ENCODE results near the gene MUC4. TPM values are rescaled to one million over a fixed set of nuclear protein-coding genes. Genes with fewer than 3 reads are reported as not detected.
A peak's percentile ranks its signal among the peaks of the same experiment; 100 is the strongest.
"Not testable (repeated sequence)": the region's sequence is repeated elsewhere in the genome, so short reads cannot be mapped to it uniquely, and the experiment has no call there.

The MUC4 gene
- total and polyA plus RNA-seq, 2 experiments from 2014 or later: not detected

DNA sequence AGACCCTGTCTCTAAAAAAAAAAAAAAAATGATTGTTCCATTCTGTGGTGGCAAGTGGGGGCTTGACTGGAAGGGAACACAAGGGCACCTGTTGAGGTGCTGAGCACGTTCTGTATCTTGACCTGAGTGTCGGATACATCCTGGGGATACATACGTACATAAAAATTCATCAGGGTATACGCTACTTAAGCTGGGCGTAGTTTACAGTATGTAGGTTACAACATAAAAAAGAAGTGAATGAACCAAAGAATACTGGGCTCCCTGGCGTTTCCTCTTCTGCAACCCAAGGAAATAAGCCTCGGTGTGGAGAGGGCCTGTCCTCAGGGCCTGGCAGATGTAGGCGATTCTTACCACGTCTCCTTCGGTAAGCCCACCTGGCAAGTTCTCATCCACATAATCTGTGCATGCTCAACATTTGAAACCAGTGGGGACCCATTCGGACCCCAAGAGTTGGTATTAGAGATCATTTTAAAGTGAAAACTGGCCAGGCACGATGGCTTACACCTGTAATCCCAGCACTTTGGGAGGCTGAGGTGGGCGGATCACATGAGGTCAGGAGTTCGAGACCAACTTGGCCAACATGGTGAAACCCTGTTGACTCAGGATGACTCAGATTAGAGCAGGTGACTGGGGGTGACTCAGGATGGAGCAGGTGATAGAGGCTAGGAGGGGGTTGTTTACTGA lies 96.0 kb downstream of the MUC4 start:
- no peaks in the 10 kb centered on the region for H3K79me2 ChIP-seq (ENCODE audit: insufficient read depth)
- TF ChIP-seq EZH2phosphoT487 (IDR thresholded peaks at IDR 0.05; ENCODE audit: insufficient read depth, low read depth) (no peak), EZH2 (IDR thresholded peaks at IDR 0.05; ENCODE audit: insufficient read depth, poor library complexity, severe bottlenecking) (no peak)
- H3K4me1 ChIP-seq (ENCODE audit: insufficient read depth): no peaks in the 10 kb centered on the region
- H3K4me3 ChIP-seq: no peak overlapping the region
- H3K9me3 ChIP-seq (ENCODE audit: low read depth): no peaks in the 10 kb centered on the region
- H3K27ac ChIP-seq: no peak overlapping the region
- H3F3A ChIP-seq (ENCODE audit: insufficient read depth): no peaks in the 10 kb centered on the region
- no peaks in the 10 kb centered on the region for H3K36me3 ChIP-seq (ENCODE audit: low read depth)
- H3K9ac ChIP-seq: no peak overlapping the region
- in situ Hi-C loops (cut with MboI): no loop called here
- H3K9me2 ChIP-seq (ENCODE audit: insufficient read depth): no peaks in the 10 kb centered on the region
- WGBS, 2 experiments (ENCODE audit: low coverage in 1 of 2, low lambda C conversion rate in 2 of 2, missing lambda C conversion rate in 2 of 2): 75 to 77% methylated on average over 14 of the region's 14 CpGs
- no peaks in the 10 kb centered on the region for H4K20me1 ChIP-seq (ENCODE audit: insufficient read depth)
- H2AFZ ChIP-seq: no peak overlapping the region
- DNase-seq: peak; percentile 9
- H3K4me2 ChIP-seq (ENCODE audit: unreplicated experiment): no peak overlapping the region
- H3K27me3 ChIP-seq (replicated peaks; ENCODE audit: insufficient read depth): 0 out of 2 replicates have a peak, but pooled peaks cover 6% of the 10 kb centered on the region

DNA sequence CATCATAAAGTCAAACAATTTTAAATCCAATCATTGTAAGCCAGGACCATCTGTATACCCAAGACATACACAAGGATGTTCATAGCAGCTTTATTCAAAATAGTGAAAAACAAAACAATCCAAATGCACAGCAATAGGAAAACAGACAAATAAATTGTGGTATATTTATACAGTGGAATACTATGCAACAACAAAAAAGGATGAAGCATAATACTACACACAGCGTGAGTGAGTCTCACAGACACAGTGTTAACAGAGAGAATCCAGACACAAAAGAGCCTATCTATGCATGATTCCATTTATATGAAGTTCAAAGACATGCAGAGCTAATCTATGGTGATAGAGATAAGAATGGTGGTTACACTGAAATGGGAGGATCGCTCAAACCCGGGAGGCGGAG lies 96.6 kb downstream of the MUC4 start:
- H3K4me3 ChIP-seq: no peak overlapping the region
- no peak overlapping the region for H3K27ac ChIP-seq
- H3K9ac ChIP-seq: no peak overlapping the region
- no peaks in the 10 kb centered on the region for H3F3A ChIP-seq (ENCODE audit: insufficient read depth)
- 62 to 66% methylated on average over 4 of the region's 4 CpGs for WGBS, 2 experiments (ENCODE audit: low coverage in 1 of 2, low lambda C conversion rate in 2 of 2, missing lambda C conversion rate in 2 of 2)
- 0 out of 2 replicates have a peak, but pooled peaks cover 4% of the 10 kb centered on the region for H3K27me3 ChIP-seq (replicated peaks; ENCODE audit: insufficient read depth)
- TF ChIP-seq EZH2phosphoT487 (IDR thresholded peaks at IDR 0.05; ENCODE audit: insufficient read depth, low read depth): no peak
- TF ChIP-seq EZH2 (IDR thresholded peaks at IDR 0.05; ENCODE audit: insufficient read depth, poor library complexity, severe bottlenecking): no peak
- no peak for DNase-seq
- no peaks in the 10 kb centered on the region for H3K4me1 ChIP-seq (ENCODE audit: insufficient read depth)
- no peaks in the 10 kb centered on the region for H4K20me1 ChIP-seq (ENCODE audit: insufficient read depth)
- H3K9me2 ChIP-seq (ENCODE audit: insufficient read depth): no peaks in the 10 kb centered on the region
- in situ Hi-C loops (cut with MboI): no loop called here
- H3K79me2 ChIP-seq (ENCODE audit: insufficient read depth): no peaks in the 10 kb centered on the region
- H3K9me3 ChIP-seq (ENCODE audit: low read depth): no peaks in the 10 kb centered on the region
- no peaks in the 10 kb centered on the region for H3K36me3 ChIP-seq (ENCODE audit: low read depth)
- no peak overlapping the region for H3K4me2 ChIP-seq (ENCODE audit: unreplicated experiment)
- H2AFZ ChIP-seq: no peak overlapping the region

DNA sequence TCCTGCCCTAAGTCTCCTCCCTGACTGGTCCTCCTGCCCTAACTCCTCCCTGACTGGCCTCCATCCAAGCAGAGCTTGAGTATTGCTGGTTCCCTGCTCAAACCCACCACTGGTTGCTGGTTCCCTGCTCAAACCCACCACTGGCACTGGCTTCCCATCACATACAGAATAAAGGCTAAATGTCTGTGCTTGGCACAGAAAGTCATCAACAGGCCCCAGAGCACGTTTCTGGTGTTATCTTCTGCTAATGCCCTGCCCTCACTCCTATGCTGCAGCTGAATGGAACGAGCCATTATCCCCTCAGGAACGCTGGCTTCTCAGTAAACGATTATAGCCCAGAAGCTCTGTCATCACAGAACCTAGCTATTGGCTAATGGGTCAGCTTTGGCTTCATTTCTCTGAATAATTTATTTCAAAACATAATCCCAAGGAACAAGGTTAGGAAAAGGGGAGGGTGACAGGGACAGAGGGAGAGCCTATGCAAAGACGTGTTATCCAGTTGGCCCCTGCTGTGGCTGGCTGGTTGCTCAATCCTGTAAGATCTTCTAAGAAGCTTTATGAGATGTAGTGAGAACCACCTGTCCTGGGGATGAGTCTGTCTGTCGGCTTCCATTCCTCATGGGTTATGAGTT lies 97.2 kb downstream of the MUC4 start:
- Histone ChIP-seq H3K4me2 (ENCODE audit: unreplicated experiment) (no peak overlapping the region), H3K4me3 (no peak overlapping the region), H3K79me2 (ENCODE audit: insufficient read depth) (no peaks in the 10 kb centered on the region), H3F3A (ENCODE audit: insufficient read depth) (no peaks in the 10 kb centered on the region), H3K36me3 (ENCODE audit: low read depth) (no peaks in the 10 kb centered on the region), H3K9me3 (ENCODE audit: low read depth) (no peaks in the 10 kb centered on the region), H3K4me1 (ENCODE audit: insufficient read depth) (no peaks in the 10 kb centered on the region), H2AFZ (no peak overlapping the region), H3K9me2 (ENCODE audit: insufficient read depth) (0 out of 2 replicates have a peak, but pooled peaks cover under 1% of the 10 kb centered on the region), H4K20me1 (ENCODE audit: insufficient read depth) (no peaks in the 10 kb centered on the region), H3K9ac (no peak overlapping the region), H3K27me3 (replicated peaks; ENCODE audit: insufficient read depth) (0 out of 2 replicates have a peak, but pooled peaks cover 4% of the 10 kb centered on the region), H3K27ac (no peak overlapping the region)
- in situ Hi-C loops (cut with MboI): no loop called here
- DNase-seq: peak; percentile 7
- WGBS, 2 experiments (ENCODE audit: low coverage in 1 of 2, low lambda C conversion rate in 2 of 2, missing lambda C conversion rate in 2 of 2): 51 to 59% methylated on average over 6 of the region's 6 CpGs
- TF ChIP-seq EZH2 (IDR thresholded peaks at IDR 0.05; ENCODE audit: insufficient read depth, poor library complexity, severe bottlenecking) (no peak), EZH2phosphoT487 (IDR thresholded peaks at IDR 0.05; ENCODE audit: insufficient read depth, low read depth) (no peak)

DNA sequence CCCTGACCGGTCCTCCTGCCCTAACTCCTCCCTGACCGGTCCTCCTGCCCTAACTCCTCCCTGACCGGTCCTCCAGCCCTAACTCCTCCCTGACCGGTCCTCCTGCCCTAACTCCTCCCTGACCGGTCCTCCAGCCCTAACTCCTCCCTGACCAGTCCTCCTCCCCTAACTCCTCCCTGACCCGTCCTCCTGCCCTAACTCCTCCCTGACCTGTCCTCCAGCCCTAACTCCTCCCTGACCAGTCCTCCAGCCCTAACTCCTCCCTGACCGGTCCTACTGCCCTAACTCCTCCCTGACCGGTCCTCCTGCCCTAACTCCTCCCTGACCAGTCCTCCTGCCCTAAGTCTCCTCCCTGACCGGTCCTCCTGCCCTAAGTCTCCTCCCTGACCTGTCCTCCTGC lies 98.6 kb downstream of the MUC4 start:
- H3K4me1 ChIP-seq (ENCODE audit: insufficient read depth); H3K79me2 ChIP-seq (ENCODE audit: insufficient read depth); H4K20me1 ChIP-seq (ENCODE audit: insufficient read depth); H3K9me3 ChIP-seq (ENCODE audit: low read depth); H3K4me2 ChIP-seq (ENCODE audit: unreplicated experiment); H3K27ac ChIP-seq; DNase-seq; in situ Hi-C loops (cut with MboI); H2AFZ ChIP-seq; H3K27me3 ChIP-seq (replicated peaks; ENCODE audit: insufficient read depth); H3K36me3 ChIP-seq (ENCODE audit: low read depth); H3K9ac ChIP-seq; H3K9me2 ChIP-seq (ENCODE audit: insufficient read depth); H3K4me3 ChIP-seq; H3F3A ChIP-seq (ENCODE audit: insufficient read depth): not testable (repeated sequence)
- 34 to 67% methylated on average over 1 to 8 of the region's 9 CpGs for WGBS, 2 experiments (ENCODE audit: low coverage in 1 of 2, low lambda C conversion rate in 2 of 2, missing lambda C conversion rate in 2 of 2)

DNA sequence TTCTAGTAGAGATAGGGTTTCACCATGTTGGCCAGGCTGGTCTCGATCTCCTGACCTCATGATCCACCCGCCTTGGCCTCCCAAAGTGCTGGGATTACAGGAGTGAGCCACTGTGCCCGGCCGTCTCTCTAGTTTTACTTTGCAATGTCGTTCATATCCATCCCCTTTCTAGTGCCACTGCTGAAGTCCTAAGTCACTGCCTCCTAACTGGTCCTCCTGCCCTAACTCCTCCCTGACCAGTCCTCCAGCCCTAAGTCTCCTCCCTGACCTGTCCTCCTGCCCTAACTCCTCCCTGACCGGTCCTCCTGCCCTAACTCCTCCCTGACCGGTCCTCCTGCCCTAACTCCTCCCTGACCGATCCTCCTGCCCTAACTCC lies 99.2 kb downstream of the MUC4 start:
- H3K4me3 ChIP-seq; H2AFZ ChIP-seq; in situ Hi-C loops (cut with MboI); H3K9me2 ChIP-seq (ENCODE audit: insufficient read depth); H3K9me3 ChIP-seq (ENCODE audit: low read depth); H4K20me1 ChIP-seq (ENCODE audit: insufficient read depth); H3K27ac ChIP-seq; H3K4me1 ChIP-seq (ENCODE audit: insufficient read depth); H3K36me3 ChIP-seq (ENCODE audit: low read depth); H3K79me2 ChIP-seq (ENCODE audit: insufficient read depth); H3F3A ChIP-seq (ENCODE audit: insufficient read depth); H3K9ac ChIP-seq; DNase-seq; H3K27me3 ChIP-seq (replicated peaks; ENCODE audit: insufficient read depth); H3K4me2 ChIP-seq (ENCODE audit: unreplicated experiment): not testable (repeated sequence)
- 66 to 78% methylated on average over 5 to 8 of the region's 8 CpGs for WGBS, 2 experiments (ENCODE audit: low coverage in 1 of 2, low lambda C conversion rate in 2 of 2, missing lambda C conversion rate in 2 of 2)
